HG02798 (cell line): ENCODE results near the gene TAOK3.
"Not testable (repeated sequence)": the region's sequence is repeated elsewhere in the genome, so short reads cannot be mapped to it uniquely, and the experiment has no call there.

Experiments used
- ATAC-seq: cut with Tn5 transposase; IDR thresholded peaks from one replicate; pipeline ENCODE4 v1.9.1; 2021; ENCODE audit warnings: mild to moderate bottlenecking; ENCODE audit not compliant: unreplicated experiment, poor library complexity

TAOK3 gene

GRCh38 chr12:118344829-118345228 lies 27.9 kb downstream of the TAOK3 start:
- ATAC-seq = no peak

DNA sequence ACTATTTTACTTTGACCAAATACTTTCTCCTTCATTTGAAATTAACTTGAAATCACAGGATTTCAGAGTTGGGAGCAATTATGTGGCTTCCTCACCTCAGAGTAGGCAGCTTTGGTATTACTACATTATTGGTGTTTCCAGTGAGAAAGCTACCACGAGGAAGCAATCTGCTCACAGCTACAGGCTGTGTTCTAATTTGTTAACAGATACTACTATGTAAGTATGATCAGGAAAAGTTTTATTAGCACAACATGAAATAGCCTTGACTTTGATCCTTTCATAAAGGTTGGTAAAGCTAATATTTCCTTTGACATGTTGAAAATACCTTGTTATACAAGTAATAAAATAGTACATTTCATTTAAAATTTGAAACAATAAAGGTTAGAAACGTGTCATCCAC lies 30.6 kb downstream of the TAOK3 start:
- no peak for ATAC-seq

DNA sequence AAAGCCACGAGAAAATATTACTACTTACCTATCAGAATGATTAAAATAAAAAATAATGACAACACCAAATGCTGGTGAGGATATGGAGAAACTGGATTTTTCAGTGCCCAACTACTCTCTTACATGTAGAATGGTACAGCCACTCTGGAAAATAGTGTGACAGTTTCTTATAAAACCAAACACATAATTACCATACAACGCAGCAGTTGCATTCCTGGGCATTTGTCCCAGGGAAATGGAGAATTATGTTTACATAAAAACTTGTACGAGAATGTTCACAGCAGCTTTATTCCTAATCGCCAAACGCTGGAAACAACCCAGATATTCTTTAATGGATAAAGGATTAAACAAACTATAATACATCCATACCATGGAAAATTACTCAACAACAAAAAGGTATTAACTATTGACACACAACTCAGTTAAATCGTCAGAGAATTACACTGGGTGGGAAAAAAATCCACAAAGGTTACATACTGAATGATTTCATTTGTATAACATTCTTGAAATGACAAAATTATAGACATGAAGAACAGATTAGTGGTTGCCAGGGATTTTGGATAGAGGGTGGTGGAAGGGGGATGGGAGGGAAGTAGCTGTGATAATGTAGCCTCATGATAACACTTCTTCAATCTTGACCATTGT lies 35.4 kb downstream of the TAOK3 start:
- no peak for ATAC-seq

- ATAC-seq = no peak
Observed at GRCh38 chr12:118336123-118336522, 36.6 kb downstream of the TAOK3 start.

DNA sequence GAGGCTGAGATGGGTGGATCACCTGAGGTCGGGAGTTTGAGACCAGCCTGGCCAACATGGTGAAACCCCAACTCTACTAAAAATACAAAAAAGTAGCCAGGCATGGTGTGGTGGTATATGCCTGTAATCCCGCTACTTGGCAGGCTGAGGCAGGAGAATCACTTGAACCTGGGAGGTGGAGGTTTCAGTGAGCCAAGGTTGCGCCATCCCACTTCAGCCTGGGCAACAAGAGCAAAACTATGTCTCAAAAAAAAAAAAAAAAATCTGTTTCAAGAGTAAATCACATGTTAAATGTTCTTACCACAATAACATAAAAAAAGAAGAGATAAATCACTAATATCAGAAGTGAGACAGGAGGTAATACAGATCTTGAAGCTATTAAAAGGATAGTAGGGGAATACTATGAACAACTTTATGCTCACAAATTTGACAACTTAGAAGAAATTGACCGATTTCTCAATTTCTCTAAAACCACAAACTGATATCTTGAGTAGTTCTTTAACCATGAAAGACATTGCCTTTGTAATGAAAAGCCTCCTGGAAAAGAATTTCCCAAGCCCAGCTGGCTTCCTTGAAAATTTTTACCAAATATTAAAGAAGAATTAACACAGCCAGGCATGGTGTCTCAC lies 37.7 kb downstream of the TAOK3 start:
- ATAC-seq = no peak

GRCh38 chr12:118334241-118334640 lies 38.5 kb downstream of the TAOK3 start:
- no peak for ATAC-seq

GRCh38 chr12:118332511-118332910 lies 40.2 kb downstream of the TAOK3 start:
- no peak for ATAC-seq

DNA sequence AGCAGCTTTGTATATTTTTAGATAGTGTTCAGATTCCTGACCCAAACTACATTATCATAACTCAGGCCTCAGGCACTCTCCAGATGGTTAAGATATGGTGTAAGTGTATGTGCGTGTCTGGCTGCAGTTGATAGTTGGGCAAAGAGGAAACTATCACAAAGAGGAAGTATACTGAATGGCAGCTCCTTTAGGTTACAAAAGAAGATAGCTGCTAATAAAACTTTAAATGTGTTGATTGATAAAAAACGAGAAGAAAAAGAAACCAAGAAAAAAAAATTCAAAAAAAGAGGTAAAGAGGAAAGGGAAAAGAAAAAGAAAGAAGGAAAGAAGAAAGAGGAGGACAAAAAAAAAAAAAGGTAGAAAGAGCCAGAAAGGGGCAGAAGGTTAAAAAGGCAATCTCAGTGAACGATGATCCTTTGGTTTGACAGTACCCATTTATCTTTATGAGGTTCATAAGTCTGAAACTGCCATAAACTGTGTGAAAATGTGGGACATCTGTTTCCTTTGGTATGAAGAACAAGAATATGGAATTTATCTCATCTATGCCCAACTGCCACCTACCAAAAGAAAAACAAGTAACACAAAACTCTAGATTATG lies 42.2 kb downstream of the TAOK3 start:
- ATAC-seq = peak; percentile 70

GRCh38 chr12:118328486-118329330 lies 44.0 kb downstream of the TAOK3 start:
- no peak for ATAC-seq

DNA sequence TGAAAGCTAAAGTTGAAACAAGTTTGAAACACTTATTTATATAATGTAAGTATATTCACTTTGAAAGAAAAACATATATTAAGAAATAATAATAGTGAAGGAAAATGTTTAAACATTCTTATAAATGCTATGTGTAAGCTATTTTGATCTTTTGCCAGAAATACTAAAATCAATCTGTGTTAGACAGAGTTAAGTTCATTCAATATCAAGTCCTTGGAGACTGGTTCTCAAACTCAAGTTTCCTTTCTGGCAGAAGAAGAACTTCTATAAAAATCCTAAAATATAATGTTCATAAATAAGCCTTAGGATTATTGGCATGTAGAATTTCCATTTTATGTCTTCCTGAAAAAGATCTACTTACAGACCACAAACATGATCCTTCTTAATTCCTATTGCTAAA lies 45.3 kb downstream of the TAOK3 start:
- ATAC-seq = no peak

DNA sequence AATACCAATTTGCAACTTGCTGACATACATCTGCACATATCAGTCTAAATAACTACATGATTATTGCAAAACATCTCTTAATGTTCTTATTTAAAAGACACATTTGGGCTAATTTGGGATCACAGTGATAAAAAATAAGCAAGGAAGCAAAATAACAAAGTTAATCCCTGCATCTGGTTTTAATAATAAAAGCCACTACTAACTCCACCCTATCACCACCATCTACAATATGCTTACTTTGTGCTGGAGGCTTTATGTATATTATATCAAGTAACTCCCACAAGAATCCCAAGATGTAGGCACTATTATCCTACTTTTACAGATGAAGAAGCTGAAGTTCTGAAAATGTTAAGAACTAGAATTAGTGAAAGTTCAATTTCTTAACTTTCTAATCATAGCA lies 45.7 kb downstream of the TAOK3 start:
- no peak for ATAC-seq

DNA sequence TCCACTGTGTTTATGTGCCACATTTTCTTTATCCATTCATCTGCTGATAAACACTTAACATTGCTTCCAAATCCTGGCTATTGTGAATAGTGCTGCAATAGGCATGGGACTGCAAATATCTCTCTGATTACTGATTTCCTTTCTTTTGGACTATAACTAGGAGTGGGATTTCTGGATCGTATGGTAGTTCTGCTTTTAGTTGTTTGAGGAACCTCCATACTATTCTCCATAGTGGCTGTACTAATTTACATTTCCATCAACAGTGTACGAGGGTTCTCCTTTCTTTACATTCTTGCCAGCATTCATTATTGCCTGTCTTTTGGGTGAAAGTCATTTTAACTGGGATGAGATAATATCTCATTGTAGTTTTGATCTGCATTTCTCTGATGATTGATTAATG lies 47.6 kb downstream of the TAOK3 start:
- no peak for ATAC-seq

- no peak for ATAC-seq
Observed at GRCh38 chr12:118319627-118320026, 53.1 kb downstream of the TAOK3 start.

GRCh38 chr12:118318744-118319143 lies 54.0 kb downstream of the TAOK3 start:
- no peak for ATAC-seq

DNA sequence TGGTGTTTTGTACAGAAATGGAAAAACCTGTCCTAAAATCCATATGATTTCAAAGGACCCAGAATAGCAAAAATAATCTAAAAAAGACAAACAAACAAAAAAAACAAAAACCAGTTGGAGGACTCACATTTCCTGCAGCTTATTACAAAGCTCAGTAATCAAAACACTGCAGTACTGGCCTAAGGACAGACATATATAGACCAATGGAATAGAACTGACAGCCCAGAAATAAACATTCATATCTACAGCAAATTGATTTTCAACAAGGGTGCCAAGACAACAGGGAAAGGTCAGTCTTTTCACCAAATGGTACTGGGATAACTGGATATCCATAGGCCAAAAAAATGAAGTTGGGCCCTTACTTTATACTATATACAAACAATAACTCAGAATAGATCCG lies 55.0 kb downstream of the TAOK3 start:
- ATAC-seq = no peak

GRCh38 chr12:118315821-118316220 lies 56.9 kb downstream of the TAOK3 start:
- no peak for ATAC-seq

DNA sequence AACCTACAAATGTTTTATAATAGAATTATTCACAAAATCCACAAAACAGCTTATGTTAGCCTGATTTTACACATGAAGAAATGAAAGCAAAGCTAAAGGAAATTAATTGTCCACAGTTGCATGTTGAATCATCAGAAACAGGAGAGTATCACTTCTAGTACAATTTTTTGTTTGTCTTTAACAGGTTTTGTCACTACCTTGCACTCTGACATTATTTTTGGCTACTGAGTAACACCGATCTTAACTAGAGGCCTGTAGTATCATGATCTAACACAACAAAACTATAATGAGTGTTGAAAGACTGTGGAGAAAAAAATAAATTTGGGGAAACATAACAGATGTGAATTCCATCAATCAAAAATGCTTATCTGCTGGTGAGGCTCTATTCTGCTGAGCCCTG lies 60.1 kb downstream of the TAOK3 start:
- ATAC-seq = no peak

DNA sequence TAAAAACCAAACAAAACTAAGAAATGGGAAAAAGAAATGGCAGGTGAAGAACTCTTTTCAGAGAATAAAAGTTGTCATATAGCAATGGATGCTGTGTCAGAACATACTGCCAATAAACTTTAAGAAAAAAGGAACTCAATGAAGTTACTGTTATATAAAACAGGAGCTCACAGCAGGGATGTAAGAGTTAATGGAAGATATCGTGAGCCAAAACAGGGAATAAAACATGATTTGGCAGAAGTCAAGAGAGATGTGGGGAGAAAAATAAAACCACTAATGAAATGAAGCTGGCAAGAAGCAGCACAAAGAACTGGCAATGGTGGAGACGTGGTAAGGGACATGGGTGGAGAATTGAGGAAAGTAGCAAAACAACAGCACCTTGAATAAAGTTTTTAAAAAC lies 61.0 kb downstream of the TAOK3 start:
- no peak for ATAC-seq

DNA sequence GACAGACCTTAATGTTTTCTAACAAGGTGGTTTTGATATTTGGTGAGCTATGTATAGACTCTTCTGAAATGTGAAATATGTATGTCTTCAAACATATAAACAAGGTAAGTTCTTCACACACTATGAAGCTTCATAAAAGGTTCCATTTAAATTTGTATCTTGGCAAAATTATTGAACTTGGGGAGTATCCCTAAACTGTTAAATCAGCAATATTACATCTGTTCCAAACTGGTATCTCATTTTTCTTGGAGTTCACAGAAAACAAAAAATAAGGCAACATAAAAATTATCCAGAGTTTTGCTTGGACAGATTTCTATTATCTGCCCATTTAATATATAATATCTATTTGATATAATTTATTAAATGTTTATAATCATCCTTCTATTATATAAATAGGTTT lies 62.4 kb downstream of the TAOK3 start:
- no peak for ATAC-seq

GRCh38 chr12:118308006-118308405 lies 64.7 kb downstream of the TAOK3 start:
- not testable (repeated sequence) for ATAC-seq
